Psoas muscle (tissue), 8 donors: ENCODE data around the gene RNF152. TPM values are rescaled to one million over a fixed set of nuclear protein-coding genes. Genes with fewer than 3 reads are reported as not detected.
"Not testable (repeated sequence)": the region's sequence is repeated elsewhere in the genome, so short reads cannot be mapped to it uniquely, and the experiment has no call there.

Source experiments
- ATAC-seq, 4 donors: fragments of 200-7000 bp; cut with Tn5 transposase; one replicate each; pipeline ENCODE4 v1.9.1; 2020; ENCODE audit warnings: moderate library complexity in 3 of 4, mild to moderate bottlenecking in 2 of 4
- DNase-seq, 2 donors: peaks; one replicate each; pipeline ENCODE4 v3.0.0-alpha.2; 2020
- H3K27ac ChIP-seq: fragments of 200-600 bp; one replicate; pipeline ENCODE4 v1.8.0; 2022
- H3K27me3 ChIP-seq, 3 donors: fragments of 200-600 bp in 1 of 3; one replicate each; pipeline versions ENCODE4 v1.6.1 to v1.8.0; 2013 to 2022; ENCODE audit warnings: low read length in 2 of 3, mild to moderate bottlenecking in 2 of 3, moderate library complexity in 1 of 3; ENCODE audit not compliant: insufficient read depth in 3 of 3
- H3K36me3 ChIP-seq, 2 donors: fragments of 200-600 bp in 1 of 2; one replicate each; pipeline versions ENCODE4 v1.6.1 to v1.8.0; 2013 to 2022; ENCODE audit warnings: low read depth in 1 of 2, mild to moderate bottlenecking in 1 of 2, moderate library complexity in 1 of 2; ENCODE audit not compliant: insufficient read depth in 1 of 2
- H3K4me1 ChIP-seq: fragments of 200-600 bp; one replicate; pipeline ENCODE4 v1.8.0; 2022
- H3K4me3 ChIP-seq: fragments of 200-600 bp; one replicate; pipeline ENCODE4 v1.8.0; 2022; ENCODE audit warnings: mild to moderate bottlenecking
- H3K9me3 ChIP-seq: fragments of 200-600 bp; one replicate; pipeline ENCODE4 v1.8.0; 2022
- CTCF ChIP-seq: fragments of 200-600 bp; IDR thresholded peaks from one replicate; pipeline ENCODE4 v1.8.0; 2022; ENCODE audit warnings: antibody characterized with exemption
- WGBS, 3 donors: extraction: QIAGEN DNeasy Blood & Tissue Kit; methylation state at CpG; one replicate each; pipeline versions ENCODE4 v1.1.6 to v1.1.7; 2013; 5-methylcytosine and 5-hydroxymethylcytosine counted together
- intact Hi-C, 2 donors: fragments of 100-400 bp; cut with DNase I; formaldehyde crosslinking; loops; one replicate each; pipeline versions ENCODE4 v1.11.0 to v1.14.2; 2022
- polyA plus RNA-seq, 3 donors: library from polyadenylated mRNA; stranded (reverse); fragments of 200-250 nt; gene quantifications; one replicate each; pipeline ENCODE4 v1.2.3, GENCODE V29; 2013
- total RNA-seq, 4 donors: library from RNA; stranded (reverse); fragmentation: NEBNext Ultra II Directional in 2 of 4; extraction: Animal tissue kit (Norgen Biotek cat#: 25700) in 2 of 4; gene quantifications; one replicate each; pipeline versions ENCODE4 v1.2.1 to v1.2.4, GENCODE V29; 2021 to 2023
- donor health status: healthy with polysubstance abuse.
- donor health status: DM: no; HTN: no; CAD: no; lungs with moderate emphysema.
- donor health status: Bipolar disorder and iron deficiency.
- donor health status: healthy.
- donor health status: DM: yes; HTN: yes; CAD: no.
- donor health status: DM: no; HTN: no; CAD: no.
- donor health status: DM: no; HTN: no; CAD: no.
- donor health status: DM: yes; HTN: yes; CAD: no.

The RNF152 gene
- total and polyA plus RNA-seq, 7 donors, result 0.48 to 4.0 (median 2.5) TPM

GRCh38 chr18:61782545-61782944 lies 110.3 kb downstream of the RNF152 start:
- no peaks in the 10 kb centered on the region for H3K36me3 ChIP-seq
- H3K4me3 ChIP-seq, result no peak overlapping the region
- no peak for ATAC-seq
- DNase-seq, result no peak
- peaks cover 3% of the 10 kb centered on the region for H3K9me3 ChIP-seq
- H3K27ac ChIP-seq, result no peak overlapping the region
- 85 to 94% (median 86%) methylated on average over 3 of the region's 3 CpGs for WGBS, 3 donors
- H3K27me3 ChIP-seq, result no peaks in the 10 kb centered on the region
- TF ChIP-seq CTCF, result no peak
- intact Hi-C loops, result no loop called here
- H3K4me1 ChIP-seq, result no peaks in the 10 kb centered on the region

- H3K4me1 ChIP-seq, H3K36me3 ChIP-seq, H3K27me3 ChIP-seq, H3K4me3 ChIP-seq, H3K9me3 ChIP-seq, ATAC-seq, intact Hi-C loops, H3K27ac ChIP-seq, DNase-seq: not testable (repeated sequence)
Measured at GRCh38 chr18:61776201-61776600, 116.6 kb downstream of the RNF152 start.

- no peak overlapping the region for H3K4me3 ChIP-seq
- peaks cover 3% of the 10 kb centered on the region for H3K9me3 ChIP-seq
- no peak overlapping the region for H3K27ac ChIP-seq
- no peak for ATAC-seq
- no peaks in the 10 kb centered on the region for H3K27me3 ChIP-seq
- no peak for DNase-seq
- intact Hi-C loops, result no loop called here
- H3K4me1 ChIP-seq, result no peaks in the 10 kb centered on the region
- TF ChIP-seq CTCF, result no peak
- H3K36me3 ChIP-seq, result no peaks in the 10 kb centered on the region
Measured at GRCh38 chr18:61774846-61775245, 118.0 kb downstream of the RNF152 start.

- Histone ChIP-seq H3K4me1 (no peaks in the 10 kb centered on the region), H3K4me3 (no peak overlapping the region), H3K9me3 (peaks cover 1% of the 10 kb centered on the region), H3K36me3 (no peaks in the 10 kb centered on the region), H3K27me3 (no peaks in the 10 kb centered on the region), H3K27ac (no peak overlapping the region)
- intact Hi-C loops, result no loop called here
- no peak for DNase-seq
- ATAC-seq, result no peak
- TF ChIP-seq CTCF, result no peak
- 68 to 95% (median 86%) methylated on average over 2 of the region's 2 CpGs for WGBS, 3 donors
Measured at GRCh38 chr18:61772293-61772848, 120.4 kb downstream of the RNF152 start.

GRCh38 chr18:61771861-61772260 lies 120.9 kb downstream of the RNF152 start:
- ATAC-seq, result no peak
- H3K9me3 ChIP-seq, result no peaks in the 10 kb centered on the region
- H3K27me3 ChIP-seq, result no peaks in the 10 kb centered on the region
- intact Hi-C loops, result no loop called here
- H3K36me3 ChIP-seq, result no peaks in the 10 kb centered on the region
- DNase-seq, result no peak
- TF ChIP-seq CTCF, result no peak
- no peaks in the 10 kb centered on the region for H3K4me1 ChIP-seq
- no peak overlapping the region for H3K27ac ChIP-seq
- 95 to 98% (median 95%) methylated on average over 2 of the region's 2 CpGs for WGBS, 3 donors
- H3K4me3 ChIP-seq, result no peak overlapping the region
